OCI-LY7 (cell line): Measurements from ENCODE around the gene KCNMA1. TPM values are rescaled to one million over a fixed set of nuclear protein-coding genes. Genes with fewer than 3 reads are reported as not detected.
"Not testable (repeated sequence)": the region's sequence is repeated elsewhere in the genome, so short reads cannot be mapped to it uniquely, and the experiment has no call there.

Source experiments
- BruUV-seq: library from RNA; stranded (reverse); fragments of 400-500 nt; replicated peaks from 2 replicates; lab custom pipeline; 2021; lab: Mats Ljungman, UMichigan
- CTCF ChIA-PET: fragments of 300-600 bp; sonication (Branson Sonifier 250); formaldehyde crosslinking; loops from one replicate; lab custom pipeline; 2022; ENCODE audit warnings: antibody characterized with exemption; ENCODE audit not compliant: unreplicated experiment; lab: Charles Lee
- POLR2A ChIA-PET: fragments of 300-600 bp; sonication (Branson Sonifier 250); formaldehyde crosslinking; loops from one replicate; lab custom pipeline; 2022; ENCODE audit warnings: antibody characterized with exemption; lab: Charles Lee
- DNase-seq: peaks from one replicate; pipeline ENCODE4 v3.0.0-alpha.2; 2015; ENCODE audit warnings: low spot score
- H2AFZ ChIP-seq: fragments of 200-600 bp; sonication (generic), shearing (Covaris generic); 2 replicates; pipeline ENCODE4 v1.6.1; 2014; ENCODE audit warnings: mild to moderate bottlenecking, antibody characterized with exemption, low read length, moderate library complexity
- H3K27ac ChIP-seq: fragments of 200-600 bp; sonication (generic); 2 replicates; pipeline ENCODE4 v1.5.1; 2014; ENCODE audit warnings: mixed run types, low read depth, mild to moderate bottlenecking, moderate library complexity, low read length, inconsistent platforms; ENCODE audit not compliant: poor library complexity, severe bottlenecking
- H3K36me3 ChIP-seq: fragments of 200-600 bp; sonication (generic); 2 replicates; pipeline ENCODE4 v1.6.1; 2014; ENCODE audit warnings: mild to moderate bottlenecking, antibody characterized with exemption, low read length, moderate library complexity, mixed read lengths; ENCODE audit not compliant: insufficient read depth
- H3K4me1 ChIP-seq: fragments of 200-600 bp; sonication (generic); 2 replicates; pipeline ENCODE4 v1.5.1; 2014; ENCODE audit warnings: mild to moderate bottlenecking, low read length; ENCODE audit not compliant: insufficient read depth, poor library complexity, severe bottlenecking
- H3K4me2 ChIP-seq: fragments of 200-600 bp; sonication (generic); 2 replicates; pipeline ENCODE4 v1.6.1; 2014; ENCODE audit warnings: mild to moderate bottlenecking, low read length
- H3K4me3 ChIP-seq: fragments of 200-600 bp; sonication (generic); 2 replicates; pipeline ENCODE4 v1.5.1; 2014; ENCODE audit warnings: mild to moderate bottlenecking, low read depth, low read length; ENCODE audit not compliant: poor library complexity, severe bottlenecking
- H3K79me2 ChIP-seq: fragments of 200-600 bp; sonication (generic); 2 replicates; pipeline ENCODE4 v1.6.1; 2016; ENCODE audit warnings: low read depth, mild to moderate bottlenecking, low read length, moderate library complexity, mixed read lengths; ENCODE audit not compliant: insufficient read depth
- H3K9me2 ChIP-seq: fragments of 200-600 bp; sonication (generic); 2 replicates; pipeline ENCODE4 v1.6.1; 2016; ENCODE audit warnings: mild to moderate bottlenecking, low read length, mixed read lengths; ENCODE audit not compliant: insufficient read depth
- H3K9me3 ChIP-seq: fragments of 200-600 bp; sonication (generic); 2 replicates; pipeline ENCODE4 v1.6.1; 2014; ENCODE audit warnings: mild to moderate bottlenecking, mixed run types, low read length, mixed read lengths
- H4K20me1 ChIP-seq: fragments of 200-600 bp; sonication (generic); 2 replicates; pipeline ENCODE4 v1.6.1; 2014; ENCODE audit warnings: mild to moderate bottlenecking, antibody characterized with exemption, low read length, moderate library complexity, mixed read lengths; ENCODE audit not compliant: insufficient read depth
- EZH2phosphoT487 ChIP-seq: fragments of 200-600 bp; sonication (generic); IDR thresholded peaks from 2 replicates; pipeline ENCODE4 v1.6.1; 2018; ENCODE audit warnings: low read depth, borderline replicate concordance, mild to moderate bottlenecking, mixed run types, antibody characterized with exemption, low read length, moderate library complexity, mixed read lengths
- intact Hi-C: fragments of 100-400 bp; cut with micrococcal nuclease; formaldehyde crosslinking; loops from one replicate; pipeline ENCODE4 v1.10.0; 2022; ENCODE audit not compliant: unreplicated experiment
- total RNA-seq, 2 experiments: library from RNA; depleted of rRNA in 1 of 2; stranded (reverse); fragments of >200 nt in 1 of 2; shearing (Covaris generic) in 1 of 2; gene quantifications; 2 replicates each; pipeline ENCODE4 v1.2.3, GENCODE V29; 2014 to 2022
- TF ChIP-seq, protein P1 (sequence below): fragments of 200-600 bp; sonication (generic); conservative IDR thresholded peaks from 2 replicates; pipeline ENCODE4 v1.5.1; 2014; ENCODE audit warnings: mild to moderate bottlenecking, antibody characterized with exemption, low read length, moderate library complexity, mixed read lengths

The KCNMA1 gene
- total RNA-seq, 2 experiments from 2014 or later = not detected

DNA sequence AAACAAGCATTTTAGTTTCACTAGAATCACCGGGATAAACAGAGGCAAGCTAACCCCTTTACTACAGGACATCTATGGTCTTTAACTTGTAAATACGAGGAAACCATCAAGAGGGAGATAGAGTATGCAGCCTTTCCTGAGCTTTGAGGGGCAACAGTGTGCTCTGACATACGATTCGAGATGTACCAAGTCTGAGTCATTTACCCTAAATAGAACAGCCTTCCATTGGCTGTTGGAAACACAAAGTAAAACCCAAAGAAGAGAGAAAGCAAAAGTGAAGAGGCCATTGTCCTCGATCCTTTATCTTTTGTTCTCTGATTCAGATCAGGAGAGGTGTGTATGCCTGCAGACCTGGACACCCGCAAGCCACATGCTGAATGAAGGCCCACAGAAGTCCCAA, 289.5 kb downstream of the KCNMA1 start:
- Histone ChIP-seq H4K20me1 (no peaks in the 10 kb centered on the region), H3K4me1 (no peaks in the 10 kb centered on the region), H3K27ac (no peak overlapping the region), H3K36me3 (no peaks in the 10 kb centered on the region), H3K79me2 (no peaks in the 10 kb centered on the region), H3K9me2 (no peaks in the 10 kb centered on the region; the same call in 1 of the 2 replicates), H2AFZ (no peak overlapping the region), H3K4me3 (no peak overlapping the region), H3K9me3 (no peaks in the 10 kb centered on the region), H3K4me2 (no peak overlapping the region)
- intact Hi-C loops = no loop called here
- BruUV-seq = no TSS peak
- CTCF ChIA-PET = no interaction called here
- TF ChIP-seq, protein P1, sequence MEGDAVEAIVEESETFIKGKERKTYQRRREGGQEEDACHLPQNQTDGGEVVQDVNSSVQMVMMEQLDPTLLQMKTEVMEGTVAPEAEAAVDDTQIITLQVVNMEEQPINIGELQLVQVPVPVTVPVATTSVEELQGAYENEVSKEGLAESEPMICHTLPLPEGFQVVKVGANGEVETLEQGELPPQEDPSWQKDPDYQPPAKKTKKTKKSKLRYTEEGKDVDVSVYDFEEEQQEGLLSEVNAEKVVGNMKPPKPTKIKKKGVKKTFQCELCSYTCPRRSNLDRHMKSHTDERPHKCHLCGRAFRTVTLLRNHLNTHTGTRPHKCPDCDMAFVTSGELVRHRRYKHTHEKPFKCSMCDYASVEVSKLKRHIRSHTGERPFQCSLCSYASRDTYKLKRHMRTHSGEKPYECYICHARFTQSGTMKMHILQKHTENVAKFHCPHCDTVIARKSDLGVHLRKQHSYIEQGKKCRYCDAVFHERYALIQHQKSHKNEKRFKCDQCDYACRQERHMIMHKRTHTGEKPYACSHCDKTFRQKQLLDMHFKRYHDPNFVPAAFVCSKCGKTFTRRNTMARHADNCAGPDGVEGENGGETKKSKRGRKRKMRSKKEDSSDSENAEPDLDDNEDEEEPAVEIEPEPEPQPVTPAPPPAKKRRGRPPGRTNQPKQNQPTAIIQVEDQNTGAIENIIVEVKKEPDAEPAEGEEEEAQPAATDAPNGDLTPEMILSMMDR = no peak
- no peak for TF ChIP-seq EZH2phosphoT487
- DNase-seq = no peak
- POLR2A ChIA-PET = interaction anchor here (1.5 kb wide), 1 partner anchor 10 kb away, joined by 5 read pairs; no protein-coding TSS in a partner anchor

DNA sequence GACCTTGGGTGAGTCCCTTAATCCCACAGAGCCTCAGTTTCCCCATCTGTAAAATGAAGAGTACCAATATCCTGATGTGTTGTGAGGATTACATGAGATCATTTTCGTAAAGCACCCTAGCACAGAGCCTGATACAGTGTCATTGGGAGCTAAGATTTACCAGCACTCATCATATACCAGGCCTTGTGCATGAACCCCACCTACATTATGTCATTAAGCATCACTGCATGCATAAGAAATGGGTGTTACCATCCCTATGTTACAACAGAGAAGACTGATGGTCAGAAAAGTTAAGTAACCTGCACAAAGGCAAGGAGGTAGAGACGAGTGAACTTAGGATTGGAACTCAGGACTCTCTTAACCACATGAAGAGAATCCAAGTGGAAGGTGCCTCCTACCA, 290.6 kb downstream of the KCNMA1 start:
- intact Hi-C loops = no loop called here
- Histone ChIP-seq H3K4me2 (no peak overlapping the region), H2AFZ (no peak overlapping the region), H3K79me2 (no peaks in the 10 kb centered on the region), H3K9me2 (no peaks in the 10 kb centered on the region; the same call in 1 of the 2 replicates), H3K9me3 (no peaks in the 10 kb centered on the region), H3K4me1 (no peaks in the 10 kb centered on the region), H3K27ac (no peak overlapping the region), H3K36me3 (no peaks in the 10 kb centered on the region), H4K20me1 (no peaks in the 10 kb centered on the region), H3K4me3 (no peak overlapping the region)
- no peak for DNase-seq
- POLR2A ChIA-PET = no interaction called here
- BruUV-seq = no TSS peak
- CTCF ChIA-PET = no interaction called here
- TF ChIP-seq, protein P1 = no peak
- no peak for TF ChIP-seq EZH2phosphoT487

DNA sequence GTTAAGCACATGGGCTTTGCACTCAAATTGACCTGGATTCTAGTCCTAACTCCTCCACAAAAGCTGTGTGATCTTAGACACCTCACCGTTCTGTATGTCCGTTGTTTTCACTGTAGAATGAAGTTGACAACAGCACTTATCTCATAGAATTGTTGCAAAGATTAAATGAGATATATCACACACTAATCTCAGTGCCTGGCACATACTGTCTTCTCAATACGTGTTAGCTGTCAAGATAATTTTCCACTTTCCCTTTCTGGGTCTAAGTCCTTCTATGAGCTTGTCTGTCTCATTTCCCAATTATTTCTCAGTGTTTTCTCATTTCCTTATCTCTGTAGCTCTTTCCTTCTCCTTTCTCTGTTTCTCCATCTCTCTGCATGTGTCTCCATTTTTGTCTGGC, 296.6 kb downstream of the KCNMA1 start:
- H3K9me2 ChIP-seq = no peaks in the 10 kb centered on the region; the same call in 1 of the 2 replicates
- no peak overlapping the region for H3K4me2 ChIP-seq
- TF ChIP-seq, protein P1 = no peak
- TF ChIP-seq EZH2phosphoT487 = no peak
- H3K27ac ChIP-seq = no peak overlapping the region
- no peaks in the 10 kb centered on the region for H3K36me3 ChIP-seq
- no peaks in the 10 kb centered on the region for H3K79me2 ChIP-seq
- no peaks in the 10 kb centered on the region for H3K9me3 ChIP-seq
- intact Hi-C loops = no loop called here
- H4K20me1 ChIP-seq = no peaks in the 10 kb centered on the region
- ChIA-PET CTCF (no interaction called here), POLR2A (no interaction called here)
- H3K4me1 ChIP-seq = no peaks in the 10 kb centered on the region
- DNase-seq = no peak
- H3K4me3 ChIP-seq = no peak overlapping the region
- BruUV-seq = no TSS peak
- H2AFZ ChIP-seq = no peak overlapping the region

DNA sequence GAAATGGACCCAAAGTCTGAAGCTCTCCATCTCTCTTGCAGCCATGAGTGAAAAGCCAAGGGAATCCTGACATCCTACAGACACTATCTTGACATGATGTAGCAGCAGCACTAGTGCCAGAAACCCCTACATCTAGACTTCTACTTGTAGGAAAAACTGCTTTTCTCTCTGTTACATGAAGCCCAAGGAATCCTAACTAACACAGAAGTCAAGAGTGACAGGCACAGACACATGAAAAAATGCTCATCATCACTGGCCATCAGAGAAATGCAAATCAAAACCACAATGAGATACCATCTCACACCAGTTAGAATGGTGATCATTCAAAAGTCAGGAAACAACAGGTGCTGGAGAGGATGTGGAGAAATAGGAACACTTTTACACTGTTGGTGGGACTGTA, 297.7 kb downstream of the KCNMA1 start:
- H2AFZ ChIP-seq, H4K20me1 ChIP-seq, POLR2A ChIA-PET, CTCF ChIA-PET, H3K9me2 ChIP-seq, H3K27ac ChIP-seq, DNase-seq, H3K79me2 ChIP-seq, H3K4me1 ChIP-seq, BruUV-seq, H3K4me3 ChIP-seq, H3K9me3 ChIP-seq, H3K36me3 ChIP-seq, intact Hi-C loops, H3K4me2 ChIP-seq: not testable (repeated sequence)
